Measurements from ENCODE around the gene UBE2K. TPM values are rescaled to one million over a fixed set of nuclear protein-coding genes. Genes with fewer than 3 reads are reported as not detected.
"Not testable (repeated sequence)": the region's sequence is repeated elsewhere in the genome, so short reads cannot be mapped to it uniquely, and the experiment has no call there.

UBE2K gene
- total RNA-seq, 4 donors from 2014 or later: 28.7 to 38.8 (median 32.1) TPM

- peaks cover 0 to 5% of the 10 kb centered on the region in 2 donors for H3K36me3 ChIP-seq
- intact Hi-C loops (cut with DNase I; ENCODE audit: low total_unique reads): no loop called here
- in situ Hi-C loops (cut with MboI; ENCODE audit: low sequenced_read_pairs in 4 of 4): no loop called here
- H3K27me3 ChIP-seq: no peaks in the 10 kb centered on the region
- ATAC-seq (peak in 1 of 2 donors; percentile 81), DNase-seq (peak in 1 of 2 donors; percentile 40)
- TF ChIP-seq POLR2A (IDR thresholded peaks at IDR 0.05) (no peak), CTCF (IDR thresholded peaks at IDR 0.05 in 4 of 5, conservative IDR thresholded peaks at IDR 0.05 in 1 of 5) (no peak)
- no peak overlapping the region for H3K4me3 ChIP-seq
- H3K4me1 ChIP-seq: peaks cover 5 to 32% of the 10 kb centered on the region in 2 donors
- H3K9me3 ChIP-seq: no peaks in the 10 kb centered on the region
- peak overlapping the region in 1 of 4 donors; percentile 29 for H3K27ac ChIP-seq
Observed at GRCh38 chr4:39721788-39722187, 23.9 kb downstream of the UBE2K start.

DNA sequence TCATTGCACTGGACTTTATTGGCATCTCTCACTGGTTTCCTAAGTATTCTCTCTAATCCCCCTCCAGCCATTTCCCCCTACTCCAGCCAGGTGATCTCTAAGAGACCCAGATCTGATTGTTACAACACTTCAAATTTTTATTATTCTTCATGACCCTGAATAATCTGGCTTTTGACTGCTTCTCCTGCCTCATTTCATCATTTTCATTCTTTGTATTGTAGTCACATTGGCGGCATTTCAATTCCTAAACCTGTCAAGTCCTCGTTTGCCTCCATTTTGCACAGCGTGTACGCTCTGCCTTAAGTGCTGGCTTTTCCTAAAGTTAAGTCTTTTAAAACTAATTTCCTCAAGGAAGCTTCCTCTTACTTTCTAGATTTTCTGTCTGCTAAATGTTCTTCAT lies 31.6 kb downstream of the UBE2K start:
- in situ Hi-C loops (cut with MboI; ENCODE audit: low sequenced_read_pairs in 4 of 4): no loop called here
- Histone ChIP-seq H3K27ac (no peak overlapping the region), H3K9me3 (no peaks in the 10 kb centered on the region), H3K36me3 (no peaks in the 10 kb centered on the region), H3K4me3 (no peak overlapping the region), H3K4me1 (peaks cover 17 to 33% of the 10 kb centered on the region in 2 donors), H3K27me3 (no peaks in the 10 kb centered on the region)
- ATAC-seq: no peak
- intact Hi-C loops (cut with DNase I; ENCODE audit: low total_unique reads): no loop called here
- no peak for TF ChIP-seq POLR2A (IDR thresholded peaks at IDR 0.05)
- no peak for DNase-seq

DNA sequence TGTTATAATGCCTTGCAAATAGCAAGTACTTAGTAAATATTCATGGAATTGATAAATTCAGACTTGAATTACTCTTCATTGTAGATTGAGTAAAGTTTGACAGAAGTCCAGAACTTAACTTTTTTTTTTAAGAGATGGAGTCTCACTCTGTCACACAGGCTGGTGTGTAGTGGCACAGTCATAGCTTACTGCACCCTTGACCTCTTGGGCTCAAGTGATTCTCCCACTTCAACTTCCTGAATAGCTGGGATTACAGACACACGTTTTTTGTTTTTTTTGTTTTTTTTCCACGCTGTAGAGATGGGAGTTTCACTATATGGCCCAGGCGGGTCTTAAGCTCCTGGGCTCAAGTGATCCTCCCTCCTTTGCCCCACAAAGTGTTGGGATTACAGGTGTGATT lies 32.1 kb downstream of the UBE2K start:
- no peak overlapping the region for H3K4me3 ChIP-seq
- TF ChIP-seq CTCF (IDR thresholded peaks at IDR 0.05 in 4 of 5, conservative IDR thresholded peaks at IDR 0.05 in 1 of 5) (no peak), POLR2A (IDR thresholded peaks at IDR 0.05) (no peak)
- no peak overlapping the region for H3K27ac ChIP-seq
- no peaks in the 10 kb centered on the region for H3K9me3 ChIP-seq
- no peaks in the 10 kb centered on the region for H3K36me3 ChIP-seq
- in situ Hi-C loops (cut with MboI; ENCODE audit: low sequenced_read_pairs in 4 of 4): no loop called here
- no peaks in the 10 kb centered on the region for H3K27me3 ChIP-seq
- H3K4me1 ChIP-seq: peaks cover 17 to 28% of the 10 kb centered on the region in 2 donors
- intact Hi-C loops (cut with DNase I; ENCODE audit: low total_unique reads): loop anchor here (5.0 kb wide), 1 partner anchor 33 kb away; the partner anchor contains the start of gene UBE2K
- ATAC-seq (no peak), DNase-seq (no peak)

DNA sequence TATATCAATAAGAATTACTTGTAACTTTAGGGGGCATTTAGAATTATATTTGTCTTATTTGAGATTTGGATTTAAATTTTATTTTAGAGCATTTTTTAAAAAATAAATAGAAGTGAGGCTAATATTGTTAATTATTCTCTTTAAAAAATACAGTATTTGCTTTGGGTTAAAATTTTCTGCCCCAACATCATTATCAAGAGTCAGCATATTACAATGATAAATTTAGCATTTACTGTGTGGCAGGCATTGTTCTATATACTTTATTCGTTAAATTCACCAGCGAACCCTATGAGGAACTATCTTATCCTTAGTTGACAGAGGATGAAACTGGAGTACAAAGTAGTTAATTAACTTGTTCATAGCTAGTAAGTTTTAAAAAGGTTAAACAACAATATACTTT lies 34.0 kb downstream of the UBE2K start:
- Histone ChIP-seq H3K27me3 (no peaks in the 10 kb centered on the region), H3K9me3 (no peaks in the 10 kb centered on the region), H3K4me3 (no peak overlapping the region), H3K27ac (no peak overlapping the region), H3K4me1 (peaks cover 17 to 27% of the 10 kb centered on the region in 2 donors), H3K36me3 (no peaks in the 10 kb centered on the region)
- in situ Hi-C loops (cut with MboI; ENCODE audit: low sequenced_read_pairs in 4 of 4): no loop called here
- TF ChIP-seq CTCF (IDR thresholded peaks at IDR 0.05 in 4 of 5, conservative IDR thresholded peaks at IDR 0.05 in 1 of 5): no peak
- TF ChIP-seq POLR2A (IDR thresholded peaks at IDR 0.05): no peak
- intact Hi-C loops (cut with DNase I; ENCODE audit: low total_unique reads): loop anchor here (5.0 kb wide), 1 partner anchor 35 kb away; the partner anchor contains the start of gene UBE2K
- DNase-seq (no peak), ATAC-seq (no peak)

- H3K36me3 ChIP-seq: no peaks in the 10 kb centered on the region
- H3K4me3 ChIP-seq: no peak overlapping the region
- intact Hi-C loops (cut with DNase I; ENCODE audit: low total_unique reads): loop anchor here (5.0 kb wide), 1 partner anchor 35 kb away; the partner anchor contains the start of gene UBE2K
- peaks cover 17 to 27% of the 10 kb centered on the region in 2 donors for H3K4me1 ChIP-seq
- in situ Hi-C loops (cut with MboI; ENCODE audit: low sequenced_read_pairs in 4 of 4): no loop called here
- TF ChIP-seq POLR2A (IDR thresholded peaks at IDR 0.05) (no peak), CTCF (IDR thresholded peaks at IDR 0.05 in 4 of 5, conservative IDR thresholded peaks at IDR 0.05 in 1 of 5) (no peak)
- no peaks in the 10 kb centered on the region for H3K27me3 ChIP-seq
- H3K27ac ChIP-seq: peak overlapping the region; percentile 30 to 64 (median 46)
- DNase-seq (peak; percentile 22 to 59), ATAC-seq (peak; percentile 90 to 98)
- H3K9me3 ChIP-seq: no peaks in the 10 kb centered on the region
Observed at GRCh38 chr4:39732728-39733127, 34.8 kb downstream of the UBE2K start.

DNA sequence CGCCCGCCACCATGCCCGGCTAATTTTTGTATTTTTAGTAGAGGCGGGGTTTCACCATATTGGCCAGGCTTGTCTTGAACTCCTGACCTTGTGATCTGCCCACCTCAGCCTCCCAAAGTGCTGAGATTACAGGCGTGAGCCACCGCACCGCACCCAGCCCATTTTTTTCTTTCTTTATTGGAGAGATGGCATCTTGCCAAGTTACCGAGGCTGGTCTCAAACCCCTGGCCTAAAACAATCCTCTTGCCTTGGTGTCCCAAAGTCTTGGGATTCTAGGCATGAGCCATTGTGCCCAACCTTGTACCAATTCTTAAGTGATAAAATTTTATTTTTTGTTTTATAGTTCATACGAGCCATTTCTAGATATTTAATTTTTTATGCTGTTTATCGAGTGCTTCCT lies 41.7 kb downstream of the UBE2K start:
- DNase-seq; H3K36me3 ChIP-seq; in situ Hi-C loops (cut with MboI; ENCODE audit: low sequenced_read_pairs in 4 of 4); H3K4me3 ChIP-seq; H3K27me3 ChIP-seq; H3K9me3 ChIP-seq; intact Hi-C loops (cut with DNase I; ENCODE audit: low total_unique reads); ATAC-seq; H3K27ac ChIP-seq; H3K4me1 ChIP-seq: not testable (repeated sequence)
